HAP-1 (cell line): ENCODE data around the gene USP15.

ENCODE experiments used
- DNase-seq, 2 experiments: peaks; one replicate each; pipeline ENCODE4 v3.0.0-alpha.2; 2016 to 2020; ENCODE audit warnings: low spot score in 2 of 2
- H3K27me3 ChIP-seq: fragments of 250-450 bp; sonication (Bioruptor Pico); 2 replicates; pipeline ENCODE4 v1.5.1; 2020; ENCODE audit warnings: low read depth, mild to moderate bottlenecking, moderate library complexity
- H3K36me3 ChIP-seq: fragments of 250-450 bp; sonication (Bioruptor Pico); replicated peaks from 2 replicates; pipeline ENCODE4 v1.5.1; 2020; ENCODE audit warnings: mild to moderate bottlenecking
- H3K4me1 ChIP-seq: fragments of 250-450 bp; sonication (Bioruptor Pico); 2 replicates; pipeline ENCODE4 v1.5.1; 2020; ENCODE audit warnings: mild to moderate bottlenecking
- H3K4me3 ChIP-seq: fragments of 250-450 bp; sonication (Bioruptor Pico); 2 replicates; pipeline ENCODE4 v1.5.1; 2020; ENCODE audit warnings: mild to moderate bottlenecking, moderate library complexity
- H3K9me3 ChIP-seq: fragments of 250-450 bp; sonication (Bioruptor Pico); 2 replicates; pipeline ENCODE4 v1.5.1; 2020; ENCODE audit warnings: mild to moderate bottlenecking, moderate library complexity
- in situ Hi-C: fragments of 300-500 bp; cut with MboI; formaldehyde crosslinking; loops from 3 replicates; pipeline ENCODE4 v1.14.3; 2020; ENCODE audit warnings: low sequenced_read_pairs, inconsistent platforms, mixed read lengths

Gene USP15

DNA sequence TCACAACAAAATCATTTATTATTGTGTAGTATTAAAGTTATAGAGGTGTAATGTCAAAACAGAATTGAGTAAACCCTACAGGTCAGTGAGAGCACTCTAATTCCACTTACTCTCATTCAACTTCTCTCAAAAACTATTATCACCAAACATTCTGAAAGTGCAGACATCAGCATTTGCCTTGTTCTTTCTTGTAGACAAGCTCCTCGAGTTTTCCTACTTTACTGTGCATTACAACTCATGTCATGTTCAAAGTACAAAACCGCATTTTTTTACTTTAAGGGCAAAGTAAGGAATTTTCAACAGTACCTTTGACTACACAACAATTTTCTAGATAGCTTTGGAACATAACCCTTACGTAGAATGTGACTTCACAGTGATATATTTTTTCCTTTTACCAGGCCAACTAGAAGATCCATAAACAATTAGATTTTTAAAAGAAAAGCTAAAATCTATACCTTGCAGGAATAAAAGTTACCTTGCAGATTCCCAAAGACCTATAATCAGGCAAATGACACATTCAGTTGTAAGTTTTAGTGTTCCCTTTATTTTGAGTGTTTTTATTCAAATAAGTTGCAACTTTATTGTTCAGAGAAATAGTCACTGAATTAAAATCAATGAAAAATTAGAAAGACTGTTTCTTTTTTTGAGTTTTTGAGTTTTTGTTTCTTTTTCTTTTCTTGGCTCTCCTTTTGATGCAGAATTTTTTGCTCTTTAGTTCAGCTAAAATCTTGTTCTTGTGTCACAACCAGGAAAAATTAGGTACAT, 12.7 kb upstream of the USP15 start:
- H3K4me1 ChIP-seq: no peaks in the 10 kb centered on the region
- in situ Hi-C loops: no loop called here
- H3K36me3 ChIP-seq: no peaks in the 10 kb centered on the region
- DNase-seq: no peak
- no peaks in the 10 kb centered on the region; the same call in 1 of the 2 replicates for H3K27me3 ChIP-seq
- H3K4me3 ChIP-seq: no peak overlapping the region
- no peaks in the 10 kb centered on the region for H3K9me3 ChIP-seq

DNA sequence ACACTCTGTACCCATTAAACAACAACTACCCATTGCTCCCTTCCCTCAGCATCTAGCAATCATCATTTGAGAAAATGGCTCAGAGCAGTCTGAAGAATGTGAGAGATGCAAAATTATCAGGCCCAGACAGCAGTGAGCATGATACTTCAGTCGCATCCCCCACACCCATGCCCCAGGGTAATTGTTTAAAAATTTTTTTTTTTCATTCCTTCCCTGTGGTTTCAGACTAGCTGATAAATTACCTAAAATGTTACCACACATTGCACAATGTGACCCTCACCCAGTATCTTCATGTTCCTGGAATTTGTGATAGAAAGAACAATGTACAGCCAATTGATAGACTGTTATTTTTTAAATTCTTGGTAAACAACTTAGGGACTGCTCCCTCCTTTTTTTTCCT, 11.3 kb upstream of the USP15 start:
- H3K4me1 ChIP-seq: no peaks in the 10 kb centered on the region
- no peak for DNase-seq
- in situ Hi-C loops: no loop called here

DNA sequence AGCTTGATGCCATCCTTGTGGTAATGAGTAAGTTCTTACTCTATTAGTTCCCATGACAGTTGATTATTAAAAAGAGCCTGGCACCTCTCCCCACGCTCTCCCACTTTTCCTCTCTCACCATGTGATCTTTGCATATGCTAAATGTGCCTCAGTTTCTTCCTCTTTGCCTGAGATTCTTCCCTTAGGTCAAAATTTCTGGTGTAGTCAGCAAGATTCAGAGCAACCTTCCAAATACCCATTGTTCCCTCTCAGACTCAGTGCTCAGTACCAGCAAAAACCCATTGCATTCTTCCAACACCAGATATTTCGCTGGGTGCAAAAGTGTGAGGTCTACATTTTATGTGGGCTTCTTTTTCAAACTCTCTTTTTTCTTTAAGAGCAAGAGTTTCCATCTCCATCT, 10.8 kb upstream of the USP15 start:
- Histone ChIP-seq H3K36me3 (no peaks in the 10 kb centered on the region), H3K27me3 (no peaks in the 10 kb centered on the region), H3K4me3 (no peak overlapping the region), H3K4me1 (no peaks in the 10 kb centered on the region), H3K9me3 (no peaks in the 10 kb centered on the region)
- DNase-seq: no peak
- in situ Hi-C loops: no loop called here

More for the DNA sequence above, 11.3 kb upstream of the USP15 start:
- Histone ChIP-seq H3K4me3 (no peak overlapping the region), H3K9me3 (no peaks in the 10 kb centered on the region), H3K36me3 (no peaks in the 10 kb centered on the region), H3K27me3 (no peaks in the 10 kb centered on the region)

DNA sequence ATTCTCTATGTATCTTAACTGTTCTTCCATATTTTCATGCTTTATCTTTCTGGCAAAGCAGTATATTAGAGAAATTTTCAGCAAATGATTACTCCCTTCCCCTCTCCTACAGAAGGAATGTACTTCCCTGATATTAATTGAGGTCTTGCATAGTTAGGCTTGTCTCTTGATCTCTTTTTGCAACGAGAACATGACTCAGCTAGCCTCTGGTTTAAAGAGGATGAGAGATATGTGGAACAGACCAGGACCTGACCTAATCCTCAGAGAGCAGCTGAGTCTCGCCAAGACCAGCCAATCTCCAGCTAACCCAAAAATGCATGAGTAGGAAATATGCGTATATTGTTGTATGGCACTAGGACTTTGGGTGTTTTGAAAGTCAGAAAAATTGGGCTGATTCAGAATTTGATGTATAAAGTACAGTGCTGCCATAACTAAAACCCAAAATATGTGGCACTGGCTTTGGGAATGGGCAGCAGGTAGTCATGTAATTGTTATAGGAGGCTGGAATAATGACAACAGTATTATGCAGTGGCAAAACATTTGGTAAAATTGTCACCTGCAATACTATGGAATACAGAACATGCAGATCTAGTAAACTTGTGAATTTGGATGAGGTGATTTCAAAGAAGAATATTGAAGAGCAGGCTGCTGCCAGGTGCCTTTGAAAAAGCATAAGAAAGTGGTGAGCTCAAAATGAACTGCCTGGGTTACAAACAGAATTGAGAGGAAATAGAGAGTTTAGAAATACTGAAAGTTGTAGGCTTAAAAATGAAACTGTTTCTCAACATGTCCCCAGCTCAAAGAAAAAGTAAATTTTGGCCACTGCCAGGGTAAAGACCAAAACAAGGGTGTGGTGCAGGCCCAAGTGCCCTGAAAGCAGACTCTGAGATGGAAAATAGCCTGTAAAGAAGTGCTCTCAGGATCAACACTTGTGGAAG, 9.3 kb upstream of the USP15 start:
- in situ Hi-C loops: loop anchor here (25.0 kb wide), 1 partner anchor 536 kb away; no protein-coding TSS in a partner anchor
- Histone ChIP-seq H3K4me3 (no peak overlapping the region), H3K9me3 (no peaks in the 10 kb centered on the region), H3K36me3 (no peaks in the 10 kb centered on the region), H3K4me1 (no peaks in the 10 kb centered on the region), H3K27me3 (no peaks in the 10 kb centered on the region)
- no peak for DNase-seq

DNA sequence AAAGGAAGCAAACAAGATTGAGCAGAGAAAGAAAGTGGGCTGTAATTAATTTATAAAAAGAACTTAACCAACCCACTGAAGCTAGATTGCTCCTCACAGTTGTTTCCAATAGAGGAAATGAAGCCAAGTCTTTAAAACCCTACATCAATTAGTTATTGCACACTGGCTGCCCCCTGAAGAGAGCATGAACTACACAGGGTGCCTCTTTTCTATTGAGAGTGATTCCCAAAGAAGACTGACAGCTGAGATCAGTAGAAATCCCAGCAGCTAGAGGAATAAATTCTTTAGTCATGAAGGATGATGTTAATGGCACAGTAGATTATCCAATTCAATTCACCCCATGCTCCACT, 8.6 kb upstream of the USP15 start:
- no peaks in the 10 kb centered on the region for H3K36me3 ChIP-seq
- no peak overlapping the region for H3K4me3 ChIP-seq
- H3K9me3 ChIP-seq: no peaks in the 10 kb centered on the region
- no peaks in the 10 kb centered on the region for H3K27me3 ChIP-seq
- peaks cover 3% of the 10 kb centered on the region for H3K4me1 ChIP-seq
- DNase-seq: no peak
- in situ Hi-C loops: loop anchor here (25.0 kb wide), 1 partner anchor 536 kb away; no protein-coding TSS in a partner anchor

DNA sequence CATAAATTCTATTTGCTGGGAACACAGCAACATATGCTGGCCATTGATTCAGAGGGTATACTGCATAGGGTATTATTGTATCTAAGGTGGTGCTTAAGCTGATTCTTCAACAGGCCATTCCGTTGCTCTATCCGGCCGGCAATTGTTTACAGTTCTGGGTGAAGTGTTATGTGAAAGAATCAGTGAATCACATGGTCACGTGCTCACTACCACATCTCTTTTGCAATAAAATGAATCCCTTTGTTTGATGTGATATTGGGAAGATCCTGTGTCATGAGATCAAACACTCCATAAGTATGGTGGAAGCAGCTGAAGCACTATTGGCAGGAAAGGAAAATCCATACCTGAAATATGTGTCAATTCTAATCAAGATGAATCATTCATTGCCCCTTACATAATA, 7.6 kb upstream of the USP15 start:
- in situ Hi-C loops: loop anchor here (25.0 kb wide), 1 partner anchor 535 kb away; no protein-coding TSS in a partner anchor
- peaks cover 6% of the 10 kb centered on the region for H3K4me1 ChIP-seq
- DNase-seq: no peak
- H3K27me3 ChIP-seq: no peaks in the 10 kb centered on the region
- no peaks in the 10 kb centered on the region for H3K9me3 ChIP-seq
- no peaks in the 10 kb centered on the region for H3K36me3 ChIP-seq
- H3K4me3 ChIP-seq: no peak overlapping the region

DNA sequence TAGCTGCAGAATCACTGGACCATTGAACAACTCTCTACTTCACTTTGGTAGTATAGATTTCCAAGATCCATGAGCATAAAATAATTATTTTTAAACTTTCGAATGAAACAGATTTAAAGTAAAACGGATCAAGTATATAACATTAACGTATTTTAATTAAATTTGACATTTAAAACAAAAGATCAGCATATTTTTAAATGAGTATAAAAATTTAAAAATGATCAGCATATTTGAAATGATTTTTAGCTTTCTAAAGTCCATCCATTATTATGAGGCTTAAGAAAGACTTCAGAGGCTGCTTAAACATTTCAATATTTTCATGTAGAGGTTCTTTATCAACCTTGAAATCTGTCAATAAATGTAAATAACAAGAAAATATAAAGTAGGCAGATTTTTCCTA, 5.2 kb upstream of the USP15 start:
- no peaks in the 10 kb centered on the region for H3K36me3 ChIP-seq
- in situ Hi-C loops: loop anchor here (25.0 kb wide), 1 partner anchor 532 kb away; no protein-coding TSS in a partner anchor
- no peaks in the 10 kb centered on the region for H3K27me3 ChIP-seq
- no peak overlapping the region for H3K4me3 ChIP-seq
- no peak for DNase-seq
- peaks cover 10% of the 10 kb centered on the region for H3K4me1 ChIP-seq
- no peaks in the 10 kb centered on the region for H3K9me3 ChIP-seq

DNA sequence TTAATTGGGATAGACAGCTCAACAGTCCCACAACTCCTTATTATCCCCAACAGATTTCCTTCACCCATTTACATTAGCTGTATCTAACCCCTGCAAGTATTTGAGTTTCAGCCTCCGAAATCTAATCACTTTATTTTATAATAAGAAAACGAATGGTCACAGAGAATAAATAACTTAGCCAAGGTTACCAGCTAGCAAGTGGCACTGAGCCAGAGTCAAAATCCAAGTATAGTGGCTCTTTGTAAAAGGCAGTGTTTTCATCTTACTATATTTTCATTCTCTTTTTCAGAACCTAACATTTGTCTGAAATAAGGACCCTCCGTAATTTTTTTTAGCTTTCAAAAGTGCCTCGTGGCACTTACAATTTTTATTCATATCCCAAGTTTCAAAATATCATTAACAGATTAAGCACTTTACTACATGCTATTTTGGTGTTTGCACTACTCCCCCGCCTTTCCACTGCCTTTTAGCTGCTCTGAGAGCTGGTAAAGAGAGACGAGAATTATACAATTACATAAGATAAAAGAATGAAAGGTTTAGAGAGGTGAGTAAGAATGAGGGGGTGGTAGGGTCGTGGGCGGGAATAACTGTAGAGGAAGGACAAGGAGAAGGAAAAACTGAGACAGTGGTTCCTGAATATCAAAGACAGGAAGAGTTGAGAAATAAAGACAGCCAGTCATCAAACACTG, 3.7 kb upstream of the USP15 start:
- no peaks in the 10 kb centered on the region for H3K9me3 ChIP-seq
- peak; percentile 41 to 44 for DNase-seq
- in situ Hi-C loops: loop anchor here (25.0 kb wide), 1 partner anchor 531 kb away; no protein-coding TSS in a partner anchor
- no peak overlapping the region for H3K4me3 ChIP-seq
- H3K4me1 ChIP-seq: peaks cover 10% of the 10 kb centered on the region
- H3K27me3 ChIP-seq: no peaks in the 10 kb centered on the region
- peaks cover 4% of the 10 kb centered on the region; the same call in 1 of the 2 replicates for H3K36me3 ChIP-seq

DNA sequence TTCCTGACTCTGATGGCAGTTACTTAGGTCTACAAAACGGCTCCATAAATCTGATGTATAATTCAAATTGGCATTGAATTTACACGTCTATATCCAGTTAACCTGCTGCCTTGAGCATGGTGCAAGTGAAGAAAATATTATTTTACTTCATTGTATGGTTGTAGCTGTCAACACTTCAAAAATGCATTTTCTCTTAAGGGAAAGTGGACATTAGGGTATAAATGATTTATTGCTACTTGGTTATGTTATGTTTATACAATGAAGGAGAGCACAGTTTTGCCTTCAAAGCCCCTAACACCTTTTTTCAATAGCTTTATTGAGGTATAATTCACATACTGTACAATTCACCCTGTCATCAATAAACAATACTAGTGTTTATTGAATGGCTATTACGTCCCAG, 2.0 kb upstream of the USP15 start:
- in situ Hi-C loops: loop anchor here (25.0 kb wide), 1 partner anchor 529 kb away; no protein-coding TSS in a partner anchor
- no peaks in the 10 kb centered on the region for H3K9me3 ChIP-seq
- H3K36me3 ChIP-seq: peaks cover 4% of the 10 kb centered on the region; the same call in 1 of the 2 replicates
- no peaks in the 10 kb centered on the region for H3K27me3 ChIP-seq
- H3K4me3 ChIP-seq: no peak overlapping the region
- no peak for DNase-seq
- peaks cover 20% of the 10 kb centered on the region for H3K4me1 ChIP-seq

DNA sequence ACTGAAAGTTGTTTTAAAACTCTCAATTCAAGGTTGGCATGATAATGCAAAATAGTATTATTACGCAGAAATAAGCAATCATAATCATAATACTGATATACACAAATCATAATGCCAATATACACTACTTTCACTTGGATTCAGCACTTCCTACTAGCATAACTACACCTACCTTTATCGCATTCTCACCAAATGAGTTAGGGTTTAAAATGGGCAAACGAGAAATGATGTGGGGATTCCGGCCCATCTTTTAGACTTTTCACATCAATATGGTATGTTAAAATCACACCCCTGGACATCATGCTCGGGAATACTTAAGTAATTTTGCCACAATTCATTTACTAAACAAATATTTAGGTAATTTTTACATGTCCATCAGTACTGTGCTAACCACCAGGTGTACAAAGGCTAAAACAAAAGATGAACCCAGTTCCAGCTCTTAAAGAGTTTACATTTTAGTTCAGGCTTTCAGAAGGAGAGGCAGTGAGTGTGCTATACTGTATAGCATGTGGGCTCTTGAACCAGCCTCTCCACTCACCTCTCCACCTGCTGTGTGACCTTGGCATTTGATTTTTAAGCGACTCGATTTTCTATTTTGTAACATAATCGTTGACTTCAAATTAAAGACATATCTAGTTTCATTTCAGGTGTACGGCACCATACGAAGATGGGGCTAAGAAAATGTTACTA, 1.1 kb upstream of the USP15 start:
- H3K4me1 ChIP-seq: peaks cover 21% of the 10 kb centered on the region
- no peaks in the 10 kb centered on the region for H3K9me3 ChIP-seq
- H3K36me3 ChIP-seq: peaks cover 4% of the 10 kb centered on the region; the same call in 1 of the 2 replicates
- no peaks in the 10 kb centered on the region for H3K27me3 ChIP-seq
- peak overlapping the region; percentile 97 for H3K4me3 ChIP-seq
- in situ Hi-C loops: loop anchor here (25.0 kb wide), 1 partner anchor 528 kb away; no protein-coding TSS in a partner anchor
- peak in 1 of 2 experiments; percentile 16 for DNase-seq

DNA sequence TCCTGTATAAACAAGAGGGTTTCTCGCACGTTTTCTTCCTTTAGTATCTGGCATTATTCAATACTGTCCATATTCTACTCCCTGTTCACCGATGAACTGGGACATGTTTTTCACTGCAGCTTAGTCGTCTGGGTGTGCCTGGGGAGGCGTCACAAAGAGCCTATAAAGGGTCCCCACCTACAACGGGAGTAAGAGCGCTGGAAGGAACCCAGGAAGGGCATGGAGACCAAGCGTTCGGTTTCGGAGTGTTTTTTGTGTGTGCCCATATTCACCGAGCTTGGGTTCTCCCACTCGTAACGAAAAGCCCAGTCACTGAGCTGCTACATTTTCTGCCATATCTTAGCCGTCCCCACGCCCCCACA, 592 bp upstream of the USP15 start:
- Histone ChIP-seq H3K9me3 (no peaks in the 10 kb centered on the region), H3K27me3 (no peaks in the 10 kb centered on the region), H3K4me3 (peak overlapping the region; percentile 97), H3K36me3 (peaks cover 4% of the 10 kb centered on the region; the same call in 1 of the 2 replicates), H3K4me1 (peaks cover 21% of the 10 kb centered on the region)
- in situ Hi-C loops: loop anchor here (25.0 kb wide), 1 partner anchor 528 kb away; no protein-coding TSS in a partner anchor
- DNase-seq: peak in 1 of 2 experiments; percentile 41

DNA sequence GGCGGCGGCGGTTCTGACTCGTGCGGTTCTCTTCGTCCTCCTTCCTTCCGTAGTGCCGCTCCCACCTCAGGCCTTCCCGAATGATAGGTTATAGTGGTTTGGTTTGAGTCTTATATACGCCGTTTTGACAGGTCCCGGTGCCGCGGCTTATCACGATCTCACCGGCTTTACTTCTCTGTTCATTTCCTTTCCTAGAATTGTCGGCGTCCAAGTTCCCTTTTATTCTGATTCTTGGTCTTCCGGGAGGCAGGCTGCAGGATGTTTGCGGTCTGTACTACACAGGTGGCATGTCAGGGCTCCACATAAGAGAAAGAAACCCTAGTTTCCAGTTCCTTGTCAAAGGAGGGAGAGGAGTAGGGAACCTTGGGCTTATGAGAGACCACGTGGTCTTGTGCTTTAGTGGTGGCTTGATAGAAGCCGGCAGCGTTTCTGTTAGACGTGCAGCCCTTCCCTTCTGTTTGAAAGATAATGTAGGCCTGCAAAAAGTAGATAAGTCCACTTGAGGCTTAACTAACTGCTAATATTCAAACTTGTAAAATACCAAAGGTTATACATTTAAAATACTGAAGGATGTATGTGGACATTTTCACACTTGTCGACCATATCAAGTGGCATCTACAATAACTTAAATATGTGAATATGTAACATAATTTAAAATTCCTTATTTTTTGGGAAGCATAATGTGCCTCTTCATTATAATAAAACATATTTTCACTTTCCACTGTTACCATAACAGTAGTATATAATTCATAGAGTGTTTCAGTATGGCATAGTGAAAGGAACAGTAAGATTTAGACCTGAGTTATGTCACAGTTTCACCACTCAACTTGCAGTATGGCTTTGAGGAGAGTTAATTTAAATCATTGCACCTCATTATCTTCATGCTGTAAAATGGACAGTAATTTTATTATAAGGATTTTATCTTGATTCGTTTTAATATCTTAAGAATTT, 804 bp downstream of the USP15 start:
- Histone ChIP-seq H3K36me3 (peaks cover 4% of the 10 kb centered on the region; the same call in 1 of the 2 replicates), H3K4me1 (peaks cover 21% of the 10 kb centered on the region), H3K9me3 (no peaks in the 10 kb centered on the region), H3K27me3 (no peaks in the 10 kb centered on the region), H3K4me3 (peak overlapping the region; percentile 97)
- peak; percentile 45 to 57 for DNase-seq
- in situ Hi-C loops: loop anchor here (25.0 kb wide), 1 partner anchor 526 kb away; no protein-coding TSS in a partner anchor
